ENCODE measurements around the gene MGAT5B. TPM values are rescaled to one million over a fixed set of nuclear protein-coding genes. Genes with fewer than 3 reads are reported as not detected.

Gene MGAT5B
- total and polyA plus RNA-seq, 2 experiments from 2014 or later, result 1.6 to 10.0 TPM

DNA sequence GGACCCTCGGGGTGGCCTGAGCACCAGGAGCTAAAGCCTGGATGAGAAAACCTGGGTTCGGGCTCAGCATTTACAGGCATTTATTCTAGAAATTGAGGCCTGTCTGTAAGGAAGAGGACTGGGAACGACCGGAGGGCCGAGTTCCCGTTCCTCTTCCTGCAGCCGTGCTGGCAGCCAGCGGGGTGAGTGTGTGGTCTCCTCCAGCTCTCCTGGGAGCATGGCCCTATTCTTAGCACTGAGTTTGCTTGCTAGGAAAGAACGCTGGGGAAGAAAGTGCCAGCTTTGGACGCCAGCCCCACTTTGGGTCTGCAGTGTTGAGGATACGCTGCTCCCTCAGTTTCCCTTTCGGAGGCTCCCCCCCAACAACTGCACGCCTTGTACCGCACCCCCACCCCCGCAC is 49.6 kb downstream of the MGAT5B start (continued):
- TF ChIP-seq, protein P1, sequence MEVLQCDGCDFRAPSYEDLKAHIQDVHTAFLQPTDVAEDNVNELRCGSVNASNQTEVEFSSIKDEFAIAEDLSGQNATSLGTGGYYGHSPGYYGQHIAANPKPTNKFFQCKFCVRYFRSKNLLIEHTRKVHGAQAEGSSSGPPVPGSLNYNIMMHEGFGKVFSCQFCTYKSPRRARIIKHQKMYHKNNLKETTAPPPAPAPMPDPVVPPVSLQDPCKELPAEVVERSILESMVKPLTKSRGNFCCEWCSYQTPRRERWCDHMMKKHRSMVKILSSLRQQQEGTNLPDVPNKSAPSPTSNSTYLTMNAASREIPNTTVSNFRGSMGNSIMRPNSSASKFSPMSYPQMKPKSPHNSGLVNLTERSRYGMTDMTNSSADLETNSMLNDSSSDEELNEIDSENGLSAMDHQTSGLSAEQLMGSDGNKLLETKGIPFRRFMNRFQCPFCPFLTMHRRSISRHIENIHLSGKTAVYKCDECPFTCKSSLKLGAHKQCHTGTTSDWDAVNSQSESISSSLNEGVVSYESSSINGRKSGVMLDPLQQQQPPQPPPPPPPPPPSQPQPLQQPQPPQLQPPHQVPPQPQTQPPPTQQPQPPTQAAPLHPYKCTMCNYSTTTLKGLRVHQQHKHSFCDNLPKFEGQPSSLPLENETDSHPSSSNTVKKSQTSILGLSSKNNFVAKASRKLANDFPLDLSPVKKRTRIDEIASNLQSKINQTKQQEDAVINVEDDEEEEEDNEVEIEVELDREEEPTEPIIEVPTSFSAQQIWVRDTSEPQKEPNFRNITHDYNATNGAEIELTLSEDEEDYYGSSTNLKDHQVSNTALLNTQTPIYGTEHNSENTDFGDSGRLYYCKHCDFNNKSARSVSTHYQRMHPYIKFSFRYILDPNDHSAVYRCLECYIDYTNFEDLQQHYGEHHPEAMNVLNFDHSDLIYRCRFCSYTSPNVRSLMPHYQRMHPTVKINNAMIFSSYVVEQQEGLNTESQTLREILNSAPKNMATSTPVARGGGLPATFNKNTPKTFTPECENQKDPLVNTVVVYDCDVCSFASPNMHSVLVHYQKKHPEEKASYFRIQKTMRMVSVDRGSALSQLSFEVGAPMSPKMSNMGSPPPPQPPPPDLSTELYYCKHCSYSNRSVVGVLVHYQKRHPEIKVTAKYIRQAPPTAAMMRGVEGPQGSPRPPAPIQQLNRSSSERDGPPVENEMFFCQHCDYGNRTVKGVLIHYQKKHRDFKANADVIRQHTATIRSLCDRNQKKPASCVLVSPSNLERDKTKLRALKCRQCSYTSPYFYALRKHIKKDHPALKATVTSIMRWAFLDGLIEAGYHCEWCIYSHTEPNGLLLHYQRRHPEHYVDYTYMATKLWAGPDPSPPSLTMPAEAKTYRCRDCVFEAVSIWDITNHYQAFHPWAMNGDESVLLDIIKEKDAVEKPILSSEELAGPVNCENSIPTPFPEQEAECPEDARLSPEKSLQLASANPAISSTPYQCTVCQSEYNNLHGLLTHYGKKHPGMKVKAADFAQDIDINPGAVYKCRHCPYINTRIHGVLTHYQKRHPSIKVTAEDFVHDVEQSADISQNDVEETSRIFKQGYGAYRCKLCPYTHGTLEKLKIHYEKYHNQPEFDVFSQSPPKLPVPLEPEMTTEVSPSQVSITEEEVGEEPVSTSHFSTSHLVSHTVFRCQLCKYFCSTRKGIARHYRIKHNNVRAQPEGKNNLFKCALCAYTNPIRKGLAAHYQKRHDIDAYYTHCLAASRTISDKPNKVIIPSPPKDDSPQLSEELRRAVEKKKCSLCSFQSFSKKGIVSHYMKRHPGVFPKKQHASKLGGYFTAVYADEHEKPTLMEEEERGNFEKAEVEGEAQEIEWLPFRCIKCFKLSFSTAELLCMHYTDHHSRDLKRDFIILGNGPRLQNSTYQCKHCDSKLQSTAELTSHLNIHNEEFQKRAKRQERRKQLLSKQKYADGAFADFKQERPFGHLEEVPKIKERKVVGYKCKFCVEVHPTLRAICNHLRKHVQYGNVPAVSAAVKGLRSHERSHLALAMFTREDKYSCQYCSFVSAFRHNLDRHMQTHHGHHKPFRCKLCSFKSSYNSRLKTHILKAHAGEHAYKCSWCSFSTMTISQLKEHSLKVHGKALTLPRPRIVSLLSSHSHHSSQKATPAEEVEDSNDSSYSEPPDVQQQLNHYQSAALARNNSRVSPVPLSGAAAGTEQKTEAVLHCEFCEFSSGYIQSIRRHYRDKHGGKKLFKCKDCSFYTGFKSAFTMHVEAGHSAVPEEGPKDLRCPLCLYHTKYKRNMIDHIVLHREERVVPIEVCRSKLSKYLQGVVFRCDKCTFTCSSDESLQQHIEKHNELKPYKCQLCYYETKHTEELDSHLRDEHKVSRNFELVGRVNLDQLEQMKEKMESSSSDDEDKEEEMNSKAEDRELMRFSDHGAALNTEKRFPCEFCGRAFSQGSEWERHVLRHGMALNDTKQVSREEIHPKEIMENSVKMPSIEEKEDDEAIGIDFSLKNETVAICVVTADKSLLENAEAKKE (CRISPR knock-in tag; IDR thresholded peaks at IDR 0.05), result no peak
- no peak for TF ChIP-seq JUNB (IDR thresholded peaks at IDR 0.05; ENCODE audit: unreplicated experiment)
- TF ChIP-seq POLR2AphosphoS5 (IDR thresholded peaks at IDR 0.05; ENCODE audit: low read depth), result no peak
- TF ChIP-seq NANOG (IDR thresholded peaks at IDR 0.05; ENCODE audit: borderline replicate concordance), result no peak
- TF ChIP-seq, protein P2, sequence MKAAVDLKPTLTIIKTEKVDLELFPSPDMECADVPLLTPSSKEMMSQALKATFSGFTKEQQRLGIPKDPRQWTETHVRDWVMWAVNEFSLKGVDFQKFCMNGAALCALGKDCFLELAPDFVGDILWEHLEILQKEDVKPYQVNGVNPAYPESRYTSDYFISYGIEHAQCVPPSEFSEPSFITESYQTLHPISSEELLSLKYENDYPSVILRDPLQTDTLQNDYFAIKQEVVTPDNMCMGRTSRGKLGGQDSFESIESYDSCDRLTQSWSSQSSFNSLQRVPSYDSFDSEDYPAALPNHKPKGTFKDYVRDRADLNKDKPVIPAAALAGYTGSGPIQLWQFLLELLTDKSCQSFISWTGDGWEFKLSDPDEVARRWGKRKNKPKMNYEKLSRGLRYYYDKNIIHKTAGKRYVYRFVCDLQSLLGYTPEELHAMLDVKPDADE (IDR thresholded peaks at IDR 0.05), result no peak
- TF ChIP-seq STAT1 (IDR thresholded peaks at IDR 0.05; ENCODE audit: unreplicated experiment), result no peak
- TF ChIP-seq ZNF331 (CRISPR knock-in tag; IDR thresholded peaks at IDR 0.05; ENCODE audit: low read depth), result no peak
- no peak for TF ChIP-seq ZNF114 (CRISPR knock-in tag; IDR thresholded peaks at IDR 0.05)
- TF ChIP-seq, protein P3, sequence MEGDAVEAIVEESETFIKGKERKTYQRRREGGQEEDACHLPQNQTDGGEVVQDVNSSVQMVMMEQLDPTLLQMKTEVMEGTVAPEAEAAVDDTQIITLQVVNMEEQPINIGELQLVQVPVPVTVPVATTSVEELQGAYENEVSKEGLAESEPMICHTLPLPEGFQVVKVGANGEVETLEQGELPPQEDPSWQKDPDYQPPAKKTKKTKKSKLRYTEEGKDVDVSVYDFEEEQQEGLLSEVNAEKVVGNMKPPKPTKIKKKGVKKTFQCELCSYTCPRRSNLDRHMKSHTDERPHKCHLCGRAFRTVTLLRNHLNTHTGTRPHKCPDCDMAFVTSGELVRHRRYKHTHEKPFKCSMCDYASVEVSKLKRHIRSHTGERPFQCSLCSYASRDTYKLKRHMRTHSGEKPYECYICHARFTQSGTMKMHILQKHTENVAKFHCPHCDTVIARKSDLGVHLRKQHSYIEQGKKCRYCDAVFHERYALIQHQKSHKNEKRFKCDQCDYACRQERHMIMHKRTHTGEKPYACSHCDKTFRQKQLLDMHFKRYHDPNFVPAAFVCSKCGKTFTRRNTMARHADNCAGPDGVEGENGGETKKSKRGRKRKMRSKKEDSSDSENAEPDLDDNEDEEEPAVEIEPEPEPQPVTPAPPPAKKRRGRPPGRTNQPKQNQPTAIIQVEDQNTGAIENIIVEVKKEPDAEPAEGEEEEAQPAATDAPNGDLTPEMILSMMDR (conservative IDR thresholded peaks at IDR 0.05; ENCODE audit: low read depth in 2 of 2), result no peak
- TF ChIP-seq EZH2phosphoT487 (IDR thresholded peaks at IDR 0.05; ENCODE audit: unreplicated experiment), result no peak
- no peak for TF ChIP-seq CREB1 (CRISPR knock-in tag; IDR thresholded peaks at IDR 0.05; ENCODE audit: low read depth)
